Measurements from ENCODE around the gene PKNOX2.

Gene PKNOX2

GRCh38 chr11:125399945-125400344 is 235.4 kb downstream of the PKNOX2 start:
- Histone ChIP-seq H3K4me2 (ENCODE audit: low read length) (no peak overlapping the region), H3K79me2 (ENCODE audit: low read length) (no peaks in the 10 kb centered on the region), H3K27me3 (ENCODE audit: low read depth, low read length) (peaks cover 86% of the 10 kb centered on the region), H3K9me3 (ENCODE audit: insufficient read depth, low read length) (no peaks in the 10 kb centered on the region), H4K20me1 (ENCODE audit: insufficient read depth, low read length) (no peaks in the 10 kb centered on the region), H3K27ac (ENCODE audit: low read length) (no peak overlapping the region), H3K36me3 (replicated peaks; ENCODE audit: low read depth, low read length) (no peaks in the 10 kb centered on the region), H2AFZ (ENCODE audit: low read depth, low read length) (no peak overlapping the region), H3K4me1 (ENCODE audit: low read length) (peaks cover 23% of the 10 kb centered on the region), H3K4me3 (ENCODE audit: low read length) (no peak overlapping the region), H3K9ac (ENCODE audit: low read length) (no peak overlapping the region)
- TF ChIP-seq EZH2phosphoT487 (IDR thresholded peaks at IDR 0.05; ENCODE audit: low read depth) (no peak), CTCF (IDR thresholded peaks at IDR 0.05; ENCODE audit: low read depth, low read length) (no peak)

- no peaks in the 10 kb centered on the region for H4K20me1 ChIP-seq (ENCODE audit: insufficient read depth, low read length)
- H3K27me3 ChIP-seq (ENCODE audit: low read depth, low read length), result peaks cover 88% of the 10 kb centered on the region
- H3K9me3 ChIP-seq (ENCODE audit: insufficient read depth, low read length), result no peaks in the 10 kb centered on the region
- no peaks in the 10 kb centered on the region for H3K36me3 ChIP-seq (replicated peaks; ENCODE audit: low read depth, low read length)
- no peak overlapping the region for H3K4me2 ChIP-seq (ENCODE audit: low read length)
- no peak overlapping the region for H3K4me3 ChIP-seq (ENCODE audit: low read length)
- H3K9ac ChIP-seq (ENCODE audit: low read length), result no peak overlapping the region
- peaks cover 26% of the 10 kb centered on the region for H3K4me1 ChIP-seq (ENCODE audit: low read length)
- no peaks in the 10 kb centered on the region for H3K79me2 ChIP-seq (ENCODE audit: low read length)
- H2AFZ ChIP-seq (ENCODE audit: low read depth, low read length), result no peak overlapping the region
- no peak for TF ChIP-seq EZH2phosphoT487 (IDR thresholded peaks at IDR 0.05; ENCODE audit: low read depth)
- TF ChIP-seq CTCF (IDR thresholded peaks at IDR 0.05; ENCODE audit: low read depth, low read length), result no peak
- no peak overlapping the region for H3K27ac ChIP-seq (ENCODE audit: low read length)
Measured at GRCh38 chr11:125401235-125401634, 236.7 kb downstream of the PKNOX2 start.

GRCh38 chr11:125401746-125402145 is 237.2 kb downstream of the PKNOX2 start:
- no peak for TF ChIP-seq CTCF (IDR thresholded peaks at IDR 0.05; ENCODE audit: low read depth, low read length)
- TF ChIP-seq EZH2phosphoT487 (IDR thresholded peaks at IDR 0.05; ENCODE audit: low read depth), result no peak
- Histone ChIP-seq H3K4me2 (ENCODE audit: low read length) (no peak overlapping the region), H2AFZ (ENCODE audit: low read depth, low read length) (no peak overlapping the region), H4K20me1 (ENCODE audit: insufficient read depth, low read length) (no peaks in the 10 kb centered on the region), H3K9ac (ENCODE audit: low read length) (no peak overlapping the region), H3K27ac (ENCODE audit: low read length) (no peak overlapping the region), H3K9me3 (ENCODE audit: insufficient read depth, low read length) (no peaks in the 10 kb centered on the region), H3K4me3 (ENCODE audit: low read length) (no peak overlapping the region), H3K36me3 (replicated peaks; ENCODE audit: low read depth, low read length) (no peaks in the 10 kb centered on the region), H3K4me1 (ENCODE audit: low read length) (peaks cover 26% of the 10 kb centered on the region), H3K27me3 (ENCODE audit: low read depth, low read length) (peaks cover 87% of the 10 kb centered on the region), H3K79me2 (ENCODE audit: low read length) (no peaks in the 10 kb centered on the region)

GRCh38 chr11:125402435-125402834 is 237.9 kb downstream of the PKNOX2 start:
- H3K9ac ChIP-seq (ENCODE audit: low read length), result no peak overlapping the region
- no peaks in the 10 kb centered on the region for H3K79me2 ChIP-seq (ENCODE audit: low read length)
- H2AFZ ChIP-seq (ENCODE audit: low read depth, low read length), result no peak overlapping the region
- H3K27me3 ChIP-seq (ENCODE audit: low read depth, low read length), result peaks cover 86% of the 10 kb centered on the region
- H3K4me1 ChIP-seq (ENCODE audit: low read length), result peaks cover 26% of the 10 kb centered on the region
- no peaks in the 10 kb centered on the region for H3K36me3 ChIP-seq (replicated peaks; ENCODE audit: low read depth, low read length)
- H4K20me1 ChIP-seq (ENCODE audit: insufficient read depth, low read length), result no peaks in the 10 kb centered on the region
- H3K27ac ChIP-seq (ENCODE audit: low read length), result no peak overlapping the region
- no peak overlapping the region for H3K4me2 ChIP-seq (ENCODE audit: low read length)
- H3K9me3 ChIP-seq (ENCODE audit: insufficient read depth, low read length), result no peaks in the 10 kb centered on the region
- H3K4me3 ChIP-seq (ENCODE audit: low read length), result no peak overlapping the region
- TF ChIP-seq CTCF (IDR thresholded peaks at IDR 0.05; ENCODE audit: low read depth, low read length) (no peak), EZH2phosphoT487 (IDR thresholded peaks at IDR 0.05; ENCODE audit: low read depth) (no peak)
